HG03097 (cell line): ENCODE measurements around the gene IFNG.
"Not testable (repeated sequence)": the region's sequence is repeated elsewhere in the genome, so short reads cannot be mapped to it uniquely, and the experiment has no call there.

ENCODE experiments used
- ATAC-seq: cut with Tn5 transposase; IDR thresholded peaks from one replicate; pipeline ENCODE4 v1.9.1; 2021; ENCODE audit not compliant: unreplicated experiment, low FRiP score

Gene IFNG

GRCh38 chr12:68159681-68160304 is at the start of gene IFNG:
IFNG (minus strand) TSS chr12:68159740; CDS start chr12:68159615, 125 bp downstream.
- no peak for ATAC-seq

GRCh38 chr12:68209048-68209728 is 49.6 kb upstream of the IFNG start:
- not testable (repeated sequence) for ATAC-seq

- no peak for ATAC-seq
These were observed 47.7 kb upstream of the IFNG start for GRCh38 chr12:68207276-68207675.

- ATAC-seq: no peak
These were observed 46.9 kb upstream of the IFNG start for GRCh38 chr12:68206446-68206845.

- ATAC-seq: no peak
These were observed 43.9 kb upstream of the IFNG start for GRCh38 chr12:68203460-68203875.

GRCh38 chr12:68200854-68201253 is 41.3 kb upstream of the IFNG start:
- ATAC-seq: no peak

GRCh38 chr12:68199127-68199526 is 39.6 kb upstream of the IFNG start:
- no peak for ATAC-seq

- no peak for ATAC-seq
These were observed 39.1 kb upstream of the IFNG start for GRCh38 chr12:68198507-68199086.

- ATAC-seq: no peak
These were observed 30.8 kb upstream of the IFNG start for GRCh38 chr12:68190301-68190700.

GRCh38 chr12:68189821-68190242 is 30.3 kb upstream of the IFNG start:
- ATAC-seq: no peak

- ATAC-seq: no peak
These were observed 26.1 kb upstream of the IFNG start for GRCh38 chr12:68185598-68185997.

- no peak for ATAC-seq
These were observed 21.5 kb upstream of the IFNG start for GRCh38 chr12:68180792-68181744.

- no peak for ATAC-seq
These were observed 19.4 kb upstream of the IFNG start for GRCh38 chr12:68178774-68179439.

GRCh38 chr12:68178184-68178583 is 18.6 kb upstream of the IFNG start:
- ATAC-seq: no peak

- no peak for ATAC-seq
These were observed 18.0 kb upstream of the IFNG start for GRCh38 chr12:68177562-68177961.

GRCh38 chr12:68176257-68176656 is 16.7 kb upstream of the IFNG start:
- no peak for ATAC-seq

GRCh38 chr12:68175557-68176061 is 16.1 kb upstream of the IFNG start:
- ATAC-seq: peak; percentile 84

GRCh38 chr12:68174761-68175160 is 15.2 kb upstream of the IFNG start:
- not testable (repeated sequence) for ATAC-seq

GRCh38 chr12:68173792-68174191 is 14.3 kb upstream of the IFNG start:
- ATAC-seq: no peak

GRCh38 chr12:68170726-68171125 is 11.2 kb upstream of the IFNG start:
- ATAC-seq: no peak
